NT2/D1 (cell line): ENCODE results near the gene PHYKPL.

ENCODE experiments used
- SUZ12 ChIP-seq: IDR thresholded peaks from 2 replicates; pipeline ENCODE4 v1.6.1; 2011; ENCODE audit not compliant: insufficient read length, insufficient read depth; ENCODE audit errors: extremely low read depth
- YY1 ChIP-seq: IDR thresholded peaks from 2 replicates; pipeline ENCODE4 v1.6.1; 2011; ENCODE audit not compliant: insufficient read length, insufficient read depth
- ZNF274 ChIP-seq: IDR thresholded peaks from 2 replicates; pipeline ENCODE4 v1.6.1; 2011; ENCODE audit warnings: mild to moderate bottlenecking, low read depth, low read length

GRCh38 chr5:178210073-178210535 is 22.5 kb downstream of the PHYKPL start:
- TF ChIP-seq YY1 (no peak), ZNF274 (no peak), SUZ12 (no peak)
